Endothelial cell of umbilical vein (primary cell): ENCODE measurements around the gene HLA-DQA1. TPM values are rescaled to one million over a fixed set of nuclear protein-coding genes. Genes with fewer than 3 reads are reported as not detected.

Experiments used
- BruUV-seq: library from RNA; stranded (reverse); fragments of 400-500 nt; replicated peaks from 2 replicates; lab custom pipeline; 2021; lab: Mats Ljungman, UMichigan
- CTCF ChIA-PET: fragments of 300-600, 350-600 bp; sonication (Branson Sonifier 250); formaldehyde crosslinking; loops from one replicate; lab custom pipeline; 2021; ENCODE audit warnings: antibody characterized with exemption, inconsistent platforms; lab: Charles Lee
- POLR2A ChIA-PET: fragments of 300-600, 350-600 bp; sonication (Branson Sonifier 250); formaldehyde crosslinking; loops from one replicate; lab custom pipeline; 2021; ENCODE audit warnings: antibody characterized with exemption, inconsistent platforms; lab: Charles Lee
- DNase-seq: peaks from one replicate; pipeline ENCODE4 v3.0.0-alpha.2; 2011; ENCODE audit warnings: low read depth, low spot score
- FAIRE-seq: peaks from 2 replicates; lab custom pipeline; 2011; peaks lifted over from hg19 to GRCh38; lab: Jason Lieb, UNC
- H2AFZ ChIP-seq: 2 replicates; pipeline ENCODE4 v1.6.0; 2012; ENCODE audit warnings: low read depth, low read length, control low read depth, inconsistent platforms
- H3K27ac ChIP-seq: 2 replicates; pipeline ENCODE4 v1.5.1; 2011; ENCODE audit warnings: low read depth, mild to moderate bottlenecking, control low read depth, low read length, moderate library complexity; ENCODE audit not compliant: insufficient read depth
- H3K27me3 ChIP-seq, 2 experiments: 2 replicates each; pipeline versions ENCODE4 v1.6.0 to v1.6.1; 2011; ENCODE audit warnings: low read length in 2 of 2, mixed read lengths in 1 of 2; ENCODE audit not compliant: control insufficient read depth in 2 of 2, insufficient read depth in 2 of 2
- H3K36me3 ChIP-seq, 2 experiments: 2 replicates in 1 of 2; 3 replicates in 1 of 2; pipeline ENCODE4 v1.5.1; 2011; ENCODE audit warnings: low read length in 2 of 2, mild to moderate bottlenecking in 1 of 2, moderate library complexity in 1 of 2; ENCODE audit not compliant: control insufficient read depth in 2 of 2, insufficient read depth in 2 of 2; ENCODE audit errors: extremely low read depth in 1 of 2
- H3K4me1 ChIP-seq: 3 replicates; pipeline ENCODE4 v1.5.1; 2011; ENCODE audit warnings: mild to moderate bottlenecking, low read length; ENCODE audit not compliant: control insufficient read depth, insufficient read depth; ENCODE audit errors: extremely low read depth
- H3K4me2 ChIP-seq: 2 replicates; pipeline ENCODE4 v1.6.1; 2011; ENCODE audit warnings: low read length, control low read depth, mixed read lengths; ENCODE audit not compliant: insufficient read depth
- H3K4me3 ChIP-seq, 3 experiments: fragments of 200-600 bp in 1 of 3; sonication (generic), shearing (Covaris generic) in 1 of 3; replicated peaks in 1 of 3; 2 replicates each; pipeline ENCODE4 v1.5.1; 2011 to 2016; ENCODE audit warnings: control low read depth in 3 of 3, low read length in 3 of 3, mild to moderate bottlenecking in 2 of 3, inconsistent platforms in 1 of 3, low read depth in 1 of 3, moderate library complexity in 1 of 3; ENCODE audit not compliant: insufficient read depth in 1 of 3
- H3K79me2 ChIP-seq: 2 replicates; pipeline ENCODE4 v1.6.0; 2012; ENCODE audit warnings: low read length, inconsistent platforms; ENCODE audit not compliant: control insufficient read depth, insufficient read depth
- H3K9ac ChIP-seq: replicated peaks from 2 replicates; pipeline ENCODE3; 2011; ENCODE audit warnings: low read length, control low read depth; ENCODE audit not compliant: insufficient read depth; ENCODE audit errors: extremely low read depth
- H3K9me1 ChIP-seq: replicated peaks from 3 replicates; pipeline ENCODE4 v1.6.0; 2011; ENCODE audit warnings: mild to moderate bottlenecking, low read length; ENCODE audit not compliant: control insufficient read depth, insufficient read depth; ENCODE audit errors: extremely low read depth
- H3K9me3 ChIP-seq: replicated peaks from 2 replicates; pipeline ENCODE4 v1.5.1; 2012; ENCODE audit warnings: low read length, inconsistent platforms; ENCODE audit not compliant: control insufficient read depth, insufficient read depth
- H4K20me1 ChIP-seq: replicated peaks from 2 replicates; pipeline ENCODE3; 2011; ENCODE audit warnings: mild to moderate bottlenecking, low read length; ENCODE audit not compliant: control insufficient read depth, insufficient read depth; ENCODE audit errors: extremely low read depth
- CTCF ChIP-seq, 2 donors: IDR thresholded peaks; 1 replicate in 1 of 2; 2 replicates in 1 of 2; pipeline ENCODE4 v1.5.1; 2011; ENCODE audit warnings: low read length in 2 of 2, mild to moderate bottlenecking in 2 of 2, moderate library complexity in 2 of 2, control low read depth in 1 of 2, inconsistent platforms in 1 of 2, low read depth in 1 of 2; ENCODE audit not compliant: insufficient read depth in 1 of 2; ENCODE audit errors: extremely low read depth in 1 of 2
- EZH2 ChIP-seq: IDR thresholded peaks from 2 replicates; pipeline ENCODE4 v1.6.1; 2012; ENCODE audit warnings: borderline replicate concordance, low read depth, mild to moderate bottlenecking, moderate library complexity, low read length, inconsistent platforms; ENCODE audit not compliant: severe bottlenecking
- FOS ChIP-seq: IDR thresholded peaks from 2 replicates; pipeline ENCODE4 v1.6.1; 2011; ENCODE audit warnings: mild to moderate bottlenecking, low read length, moderate library complexity, borderline replicate concordance; ENCODE audit not compliant: insufficient read depth
- GATA2 ChIP-seq: IDR thresholded peaks from 2 replicates; pipeline ENCODE4 v1.7.0; 2011; ENCODE audit warnings: low read depth, mild to moderate bottlenecking, moderate library complexity, mixed read lengths, low read length; ENCODE audit not compliant: insufficient read length, insufficient read depth
- JUN ChIP-seq: IDR thresholded peaks from 2 replicates; pipeline ENCODE4 v1.6.1; 2011; ENCODE audit warnings: borderline replicate concordance, low read depth; ENCODE audit not compliant: insufficient read length, insufficient read depth
- MYC ChIP-seq: IDR thresholded peaks from one replicate; pipeline ENCODE4 v1.6.1; 2011; ENCODE audit warnings: mild to moderate bottlenecking, low read depth, low read length
- POLR2A ChIP-seq: IDR thresholded peaks from 2 replicates; pipeline ENCODE4 v1.6.1; 2012; ENCODE audit warnings: low read depth, mild to moderate bottlenecking, control low read depth, low read length
- POLR2AphosphoS5 ChIP-seq: IDR thresholded peaks from 2 replicates; pipeline ENCODE4 v1.6.1; 2012; ENCODE audit warnings: low read depth, mild to moderate bottlenecking, control low read depth, low read length, moderate library complexity; ENCODE audit not compliant: insufficient read depth
- dilution Hi-C: fragments of 300-500 bp; cut with MboI; formaldehyde crosslinking; loops from one replicate; pipeline ENCODE4 v1.15.0; 2019; ENCODE audit warnings: low sequenced_read_pairs; ENCODE audit not compliant: extremely low pct_ligation_motif_present
- intact Hi-C: fragments of 100-400 bp; cut with micrococcal nuclease; formaldehyde crosslinking; loops from one replicate; pipeline ENCODE4 v1.10.0; 2022
- polyA plus RNA-seq, 4 experiments: library from polyadenylated mRNA; depleted of rRNA in 3 of 4; stranded (reverse) in 3 of 4; unstranded in 1 of 4; fragments of >200 nt; gene quantifications; 2 replicates each; pipeline versions ENCODE4 v1.2.1 to v1.2.3, GENCODE V29; 2011 to 2012; ENCODE audit warnings: missing spikeins in 1 of 4
- total RNA-seq: library from RNA; stranded (reverse); gene quantifications from 2 replicates; pipeline ENCODE4 v1.2.3, GENCODE V29; 2021
- TF ChIP-seq, protein P1 (sequence below): IDR thresholded peaks from 2 replicates; pipeline ENCODE4 v1.6.1; 2011; ENCODE audit not compliant: insufficient read depth, insufficient read length

Gene HLA-DQA1
- total and polyA plus RNA-seq, 2 donors (not counting 3 experiments of a cell fraction or from before 2014, with no cell fraction given) = not detected

- H3K9ac ChIP-seq = no peak overlapping the region
- no peak for TF ChIP-seq EZH2
- TF ChIP-seq CTCF (IDR thresholded peaks at IDR 0.05; ENCODE audit: extremely low read depth in 1 of 2, insufficient read depth in 1 of 2, low read depth in 1 of 2, low read length in 2 of 2) = no peak
- no peak for TF ChIP-seq FOS
- no peak for TF ChIP-seq GATA2
- no peak for TF ChIP-seq JUN
- TF ChIP-seq POLR2A = no peak
- no peak for TF ChIP-seq MYC
- TF ChIP-seq POLR2AphosphoS5 = no peak
- TF ChIP-seq, protein P1, sequence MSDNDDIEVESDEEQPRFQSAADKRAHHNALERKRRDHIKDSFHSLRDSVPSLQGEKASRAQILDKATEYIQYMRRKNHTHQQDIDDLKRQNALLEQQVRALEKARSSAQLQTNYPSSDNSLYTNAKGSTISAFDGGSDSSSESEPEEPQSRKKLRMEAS = no peak
- no peak overlapping the region for H3K27ac ChIP-seq
- no peak overlapping the region for H2AFZ ChIP-seq
- POLR2A ChIA-PET = no interaction called here
- peaks cover 0 to 6% of the 10 kb centered on the region in 2 experiments for H3K27me3 ChIP-seq
- CTCF ChIA-PET = interaction anchor here (1.0 to 1.1 kb wide), 2 partner anchors 15 kb away, joined by 3 to 4 read pairs; no protein-coding TSS in a partner anchor
- no peaks in the 10 kb centered on the region for H3K4me1 ChIP-seq
- no peaks in the 10 kb centered on the region for H3K9me1 ChIP-seq
- H3K4me2 ChIP-seq = no peak overlapping the region
- H3K9me3 ChIP-seq = no peaks in the 10 kb centered on the region
- DNase-seq (no peak), FAIRE-seq (no peak)
- dilution Hi-C loops = no loop called here
- H3K4me3 ChIP-seq = no peak overlapping the region
- H4K20me1 ChIP-seq = no peaks in the 10 kb centered on the region
- H3K79me2 ChIP-seq = no peaks in the 10 kb centered on the region
- H3K36me3 ChIP-seq = no peaks in the 10 kb centered on the region
- intact Hi-C loops = no loop called here
- no TSS peak for BruUV-seq
Observed at GRCh38 chr6:32685603-32686002, 48.4 kb downstream of the HLA-DQA1 start.
